MM.1S (cell line): ENCODE results near the gene DLL3.

ENCODE experiments used
- DNase-seq: peaks from one replicate; pipeline ENCODE4 v3.0.0-alpha.2; 2015
- H2AFZ ChIP-seq: fragments of 300-600 bp; sonication (generic); 2 replicates; pipeline ENCODE4 v1.6.0; 2016; ENCODE audit warnings: antibody characterized with exemption, low read length
- H3F3A ChIP-seq: fragments of 300-600 bp; sonication (generic); 2 replicates; pipeline ENCODE4 v1.6.1; 2016; ENCODE audit warnings: mild to moderate bottlenecking, antibody characterized with exemption, low read length, moderate library complexity, mixed read lengths; ENCODE audit not compliant: insufficient read depth
- H3K27ac ChIP-seq: fragments of 300-600 bp; sonication (generic); 2 replicates; pipeline ENCODE4 v1.5.1; 2016; ENCODE audit warnings: mild to moderate bottlenecking, low read length
- H3K27me3 ChIP-seq: fragments of 300-600 bp; sonication (generic); replicated peaks from 2 replicates; pipeline ENCODE4 v1.6.0; 2016; ENCODE audit warnings: low read length; ENCODE audit not compliant: insufficient read depth
- H3K36me3 ChIP-seq: fragments of 300-600 bp; sonication (generic); replicated peaks from 2 replicates; pipeline ENCODE4 v1.6.1; 2016; ENCODE audit warnings: mild to moderate bottlenecking, low read length, mixed read lengths; ENCODE audit not compliant: insufficient read depth
- H3K4me1 ChIP-seq: fragments of 300-600 bp; sonication (generic); 2 replicates; pipeline ENCODE4 v1.6.1; 2016; ENCODE audit warnings: low read length, mixed read lengths
- H3K4me2 ChIP-seq: fragments of 300-600 bp; sonication (generic); 2 replicates; pipeline ENCODE4 v1.6.0; 2016; ENCODE audit warnings: low read depth, low read length
- H3K4me3 ChIP-seq: fragments of 300-600 bp; sonication (generic); 2 replicates; pipeline ENCODE4 v1.5.1; 2016; ENCODE audit warnings: low read length, mixed read lengths
- H3K79me2 ChIP-seq: fragments of 300-600 bp; sonication (generic); 2 replicates; pipeline ENCODE4 v1.6.1; 2016; ENCODE audit warnings: mixed run types, low read length, mixed read lengths
- H3K9ac ChIP-seq: fragments of 300-600 bp; sonication (generic); 2 replicates; pipeline ENCODE4 v1.6.1; 2016; ENCODE audit warnings: low read length, mixed read lengths
- H3K9me2 ChIP-seq: fragments of 300-600 bp; sonication (generic); replicated peaks from 2 replicates; pipeline ENCODE4 v1.6.1; 2016; ENCODE audit warnings: mild to moderate bottlenecking, low read length, mixed read lengths; ENCODE audit not compliant: insufficient read depth
- H3K9me3 ChIP-seq: fragments of 300-600 bp; sonication (generic); replicated peaks from 2 replicates; pipeline ENCODE4 v1.6.1; 2016; ENCODE audit warnings: mild to moderate bottlenecking, low read length, mixed read lengths; ENCODE audit not compliant: insufficient read depth
- H4K20me1 ChIP-seq: fragments of 300-600 bp; sonication (generic); 2 replicates; pipeline ENCODE4 v1.6.1; 2016; ENCODE audit warnings: mild to moderate bottlenecking, low read length, moderate library complexity, mixed read lengths; ENCODE audit not compliant: insufficient read depth
- EZH2 ChIP-seq: fragments of 300-600 bp; sonication (generic); optimal IDR thresholded peaks from 2 replicates; pipeline ENCODE3; 2017; ENCODE audit warnings: low read depth, mild to moderate bottlenecking, antibody characterized with exemption, low read length, mixed read lengths
- EZH2phosphoT487 ChIP-seq: fragments of 300-600 bp; sonication (generic); IDR thresholded peaks from 2 replicates; pipeline ENCODE4 v1.6.1; 2018; ENCODE audit warnings: antibody characterized with exemption, low read length
- TF ChIP-seq, protein P1 (sequence below): fragments of 300-600 bp; sonication (generic); IDR thresholded peaks from 2 replicates; pipeline ENCODE4 v1.5.1; 2016; ENCODE audit warnings: antibody characterized with exemption, low read length, mixed read lengths

DLL3 gene

DNA sequence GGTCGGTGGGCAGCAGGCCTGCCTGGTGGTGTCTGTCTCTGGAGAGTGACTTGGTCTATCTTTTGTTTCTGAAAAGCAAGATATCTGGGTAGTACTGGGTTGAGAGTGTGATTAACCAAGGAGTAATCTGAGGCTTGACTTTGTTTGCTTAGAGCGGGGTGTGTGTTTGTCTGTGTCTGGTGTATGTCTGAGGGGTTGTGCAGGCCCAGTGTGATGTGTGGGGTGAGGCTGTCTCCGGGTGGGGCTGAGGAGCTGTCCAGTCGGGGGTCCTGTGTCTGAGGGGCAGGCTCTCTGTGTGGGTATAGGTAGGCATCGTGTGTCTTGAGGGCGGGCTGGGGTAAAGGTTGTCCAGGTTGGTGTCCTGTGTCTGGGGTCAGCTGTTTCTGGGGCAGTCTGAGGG lies 29.2 kb upstream of the DLL3 start:
- no peak overlapping the region for H3K27ac ChIP-seq
- no peak for DNase-seq
- H2AFZ ChIP-seq, result no peak overlapping the region
- H4K20me1 ChIP-seq, result no peaks in the 10 kb centered on the region
- H3K4me3 ChIP-seq, result no peak overlapping the region
- no peak overlapping the region for H3K9ac ChIP-seq
- H3K9me3 ChIP-seq, result no peaks in the 10 kb centered on the region
- TF ChIP-seq EZH2phosphoT487 (no peak), EZH2 (no peak)
- TF ChIP-seq, protein P1, sequence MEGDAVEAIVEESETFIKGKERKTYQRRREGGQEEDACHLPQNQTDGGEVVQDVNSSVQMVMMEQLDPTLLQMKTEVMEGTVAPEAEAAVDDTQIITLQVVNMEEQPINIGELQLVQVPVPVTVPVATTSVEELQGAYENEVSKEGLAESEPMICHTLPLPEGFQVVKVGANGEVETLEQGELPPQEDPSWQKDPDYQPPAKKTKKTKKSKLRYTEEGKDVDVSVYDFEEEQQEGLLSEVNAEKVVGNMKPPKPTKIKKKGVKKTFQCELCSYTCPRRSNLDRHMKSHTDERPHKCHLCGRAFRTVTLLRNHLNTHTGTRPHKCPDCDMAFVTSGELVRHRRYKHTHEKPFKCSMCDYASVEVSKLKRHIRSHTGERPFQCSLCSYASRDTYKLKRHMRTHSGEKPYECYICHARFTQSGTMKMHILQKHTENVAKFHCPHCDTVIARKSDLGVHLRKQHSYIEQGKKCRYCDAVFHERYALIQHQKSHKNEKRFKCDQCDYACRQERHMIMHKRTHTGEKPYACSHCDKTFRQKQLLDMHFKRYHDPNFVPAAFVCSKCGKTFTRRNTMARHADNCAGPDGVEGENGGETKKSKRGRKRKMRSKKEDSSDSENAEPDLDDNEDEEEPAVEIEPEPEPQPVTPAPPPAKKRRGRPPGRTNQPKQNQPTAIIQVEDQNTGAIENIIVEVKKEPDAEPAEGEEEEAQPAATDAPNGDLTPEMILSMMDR, result no peak
- no peaks in the 10 kb centered on the region for H3K9me2 ChIP-seq
- peaks cover 13% of the 10 kb centered on the region for H3K79me2 ChIP-seq
- peaks cover 8% of the 10 kb centered on the region for H3K36me3 ChIP-seq
- H3K27me3 ChIP-seq, result no peaks in the 10 kb centered on the region
- no peaks in the 10 kb centered on the region for H3K4me1 ChIP-seq
- H3K4me2 ChIP-seq, result no peak overlapping the region
- no peaks in the 10 kb centered on the region for H3F3A ChIP-seq

GRCh38 chr19:39470724-39471339 lies 27.9 kb upstream of the DLL3 start:
- Histone ChIP-seq H3K79me2 (peaks cover 3% of the 10 kb centered on the region), H3K27ac (no peak overlapping the region), H2AFZ (no peak overlapping the region), H3K4me3 (no peak overlapping the region), H3F3A (0 out of 2 replicates have a peak, but pooled peaks cover 3% of the 10 kb centered on the region), H3K27me3 (no peaks in the 10 kb centered on the region), H4K20me1 (no peaks in the 10 kb centered on the region), H3K9ac (no peak overlapping the region), H3K4me2 (no peak overlapping the region), H3K36me3 (peaks cover 10% of the 10 kb centered on the region), H3K9me3 (no peaks in the 10 kb centered on the region), H3K4me1 (no peaks in the 10 kb centered on the region), H3K9me2 (no peaks in the 10 kb centered on the region)
- no peak for DNase-seq
- TF ChIP-seq EZH2phosphoT487, result no peak
- TF ChIP-seq EZH2, result no peak
- TF ChIP-seq, protein P1, result no peak

DNA sequence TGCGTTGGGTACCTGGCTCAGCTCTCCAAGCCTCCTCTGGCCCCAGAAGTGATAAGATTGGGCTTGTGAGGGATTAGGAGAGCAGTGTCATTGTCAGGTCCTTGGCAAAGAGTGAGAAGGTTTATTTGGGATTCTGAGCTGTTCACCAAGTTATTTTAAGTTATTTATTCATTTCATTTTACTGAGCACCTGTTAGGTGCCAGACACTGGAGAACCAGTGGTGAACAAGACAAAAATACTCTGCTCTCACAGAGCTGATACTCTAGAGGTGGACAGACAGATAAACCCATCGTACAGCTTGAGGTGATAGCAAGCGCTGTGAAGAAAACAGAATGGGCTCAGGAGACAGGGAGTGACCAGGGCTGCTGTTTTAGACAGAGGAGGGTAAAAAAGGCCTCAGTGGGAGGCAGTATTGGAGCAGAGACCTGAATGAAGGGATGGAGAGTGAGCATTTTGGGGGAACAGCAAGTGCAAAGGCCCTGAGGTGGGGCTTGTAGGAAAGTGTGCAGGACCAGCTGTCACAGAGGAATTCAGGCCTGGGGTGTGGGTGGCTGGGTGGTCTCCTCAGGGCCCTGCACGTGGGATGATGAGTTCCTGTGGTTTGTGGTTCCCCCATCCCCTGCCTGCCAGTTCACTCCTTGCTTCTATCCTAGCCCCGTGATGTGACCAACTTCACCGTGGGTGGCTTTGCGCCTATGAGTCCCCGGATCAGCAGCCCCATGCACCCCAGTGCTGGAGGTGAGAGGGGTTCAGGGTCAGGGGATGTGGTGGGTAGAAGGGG lies 26.8 kb upstream of the DLL3 start:
- Histone ChIP-seq H3K4me1 (no peaks in the 10 kb centered on the region), H3K4me3 (no peak overlapping the region), H2AFZ (no peak overlapping the region), H3K9ac (no peak overlapping the region), H3K36me3 (peaks cover 10% of the 10 kb centered on the region), H3K9me3 (no peaks in the 10 kb centered on the region), H3K9me2 (no peaks in the 10 kb centered on the region), H3K27ac (no peak overlapping the region), H3K27me3 (no peaks in the 10 kb centered on the region), H4K20me1 (no peaks in the 10 kb centered on the region), H3K4me2 (no peak overlapping the region), H3F3A (0 out of 2 replicates have a peak, but pooled peaks cover 3% of the 10 kb centered on the region), H3K79me2 (no peaks in the 10 kb centered on the region; the same call in 1 of the 2 replicates)
- TF ChIP-seq, protein P1, result no peak
- TF ChIP-seq EZH2phosphoT487 (no peak), EZH2 (no peak)
- DNase-seq, result no peak
